ENCODE measurements around the gene MAN2C1.
"Not testable (repeated sequence)": the region's sequence is repeated elsewhere in the genome, so short reads cannot be mapped to it uniquely, and the experiment has no call there.

The MAN2C1 gene

GRCh38 chr15:75367913-75368688 is at the start of gene MAN2C1:
Gene MAN2C1 (minus strand): TSS chr15:75368607. CDS start chr15:75368583, 24 bp downstream.
- peak; percentile 75 for DNase-seq (ENCODE audit: low read depth, low spot score)

GRCh38 chr15:75416584-75416983 is 48.2 kb upstream of the MAN2C1 start:
- no peak for DNase-seq (ENCODE audit: low read depth, low spot score)

DNA sequence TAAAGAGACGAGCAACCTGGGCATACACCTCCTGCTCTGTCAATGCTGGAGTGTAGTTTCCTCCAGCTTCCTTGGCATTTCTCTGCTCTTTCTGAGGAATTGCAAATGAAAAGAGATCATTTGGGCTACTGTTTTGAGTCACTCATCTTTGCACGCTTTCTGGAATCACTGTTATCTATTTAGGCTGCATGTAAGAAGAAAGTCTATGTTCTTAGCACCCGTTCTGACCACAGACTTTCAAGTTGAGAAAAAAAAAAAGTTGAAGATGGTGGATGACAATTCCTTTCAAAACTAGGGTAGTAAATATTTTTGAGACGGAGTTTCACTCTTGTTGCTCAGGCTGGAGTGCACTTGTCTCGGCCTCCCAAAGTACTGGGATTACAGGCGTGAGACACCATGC is 41.8 kb upstream of the MAN2C1 start:
- DNase-seq (ENCODE audit: low read depth, low spot score) = no peak

GRCh38 chr15:75407083-75407482 is 38.7 kb upstream of the MAN2C1 start:
- no peak for DNase-seq (ENCODE audit: low read depth, low spot score)

DNA sequence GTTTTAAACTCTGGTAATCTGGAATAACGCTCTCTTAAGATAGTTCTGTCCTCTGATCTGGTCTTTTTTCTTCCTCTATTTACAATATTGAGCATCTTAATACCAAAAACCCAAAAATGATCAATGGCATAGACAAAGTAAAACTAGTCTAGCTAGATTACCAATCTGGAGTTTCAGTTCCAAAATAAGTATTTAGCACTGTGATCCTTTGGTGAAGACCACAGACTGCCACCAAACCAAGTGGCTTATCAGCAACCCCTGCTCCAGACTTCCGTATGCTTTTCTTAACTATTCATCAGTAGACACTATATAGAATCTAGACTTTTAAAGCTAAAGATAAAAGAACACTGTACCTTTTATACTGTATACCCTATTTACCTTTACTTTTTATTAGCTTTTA is 35.5 kb upstream of the MAN2C1 start:
- no peak for DNase-seq (ENCODE audit: low read depth, low spot score)

DNA sequence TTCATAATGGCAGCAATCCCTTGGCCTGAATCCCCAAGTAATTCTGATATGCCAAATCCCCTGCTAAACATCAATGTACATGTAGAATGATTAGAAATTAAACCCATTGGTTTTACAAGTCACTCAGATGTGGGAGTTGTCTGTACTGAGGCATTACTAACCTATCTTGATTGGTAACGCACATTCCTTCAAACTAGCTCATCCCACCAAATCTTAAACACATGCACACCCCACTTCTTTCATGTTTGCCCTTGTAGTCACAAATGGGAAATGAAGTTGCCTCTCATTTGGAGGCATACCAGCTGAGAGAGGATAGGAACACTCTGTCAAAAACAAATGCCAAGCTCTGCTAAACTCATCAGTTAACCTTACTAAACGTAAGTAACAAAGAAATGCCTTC is 29.1 kb upstream of the MAN2C1 start:
- no peak for DNase-seq (ENCODE audit: low read depth, low spot score)

DNA sequence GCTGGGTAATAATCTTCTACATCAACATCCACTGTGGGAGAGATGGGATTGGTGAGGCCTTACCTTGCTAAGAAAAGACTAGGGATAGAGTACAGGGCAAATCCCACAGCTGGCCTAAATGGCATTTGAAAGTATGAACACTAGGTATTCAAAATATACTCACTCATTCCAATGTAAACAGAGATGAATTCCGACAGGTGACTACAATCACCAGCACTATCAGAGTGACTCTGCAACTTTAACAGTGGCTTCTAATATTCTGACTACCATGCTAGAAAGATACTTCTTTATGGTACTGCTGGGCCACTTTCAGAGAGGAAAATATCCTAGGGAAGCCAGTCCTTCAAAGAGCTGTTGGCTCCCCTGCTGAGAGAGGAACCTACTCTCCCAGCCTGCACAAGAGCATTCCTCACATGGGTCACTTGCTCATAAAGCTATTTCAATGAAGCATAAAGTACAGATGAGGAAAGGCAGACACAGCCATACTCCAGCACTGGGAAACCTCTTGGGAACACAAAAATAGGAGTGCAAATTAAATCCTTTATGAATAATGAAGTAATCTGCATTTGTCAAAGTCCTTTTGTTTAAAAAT is 21.5 kb upstream of the MAN2C1 start:
- no peak for DNase-seq (ENCODE audit: low read depth, low spot score)

GRCh38 chr15:75383986-75384385 is 15.6 kb upstream of the MAN2C1 start:
- DNase-seq (ENCODE audit: low read depth, low spot score) = not testable (repeated sequence)

DNA sequence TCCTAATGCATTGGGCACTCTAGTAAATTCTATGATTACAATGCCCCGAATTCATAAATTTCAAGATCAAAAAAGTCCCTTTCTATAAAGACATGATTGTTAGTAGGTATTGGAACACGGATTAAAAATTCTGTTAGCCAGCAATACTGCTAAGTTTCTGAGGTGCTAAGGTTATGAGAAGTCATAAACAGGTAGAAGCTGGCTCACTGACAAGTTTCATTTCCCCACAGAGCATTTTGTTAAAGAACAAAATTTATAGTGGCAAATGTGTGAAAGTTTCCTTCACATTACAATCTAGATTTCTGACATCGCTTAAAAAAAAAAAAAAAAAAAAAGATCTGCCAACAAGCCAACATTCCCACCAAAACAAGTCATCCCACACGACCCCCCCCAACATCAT is 12.4 kb upstream of the MAN2C1 start:
- no peak for DNase-seq (ENCODE audit: low read depth, low spot score)

DNA sequence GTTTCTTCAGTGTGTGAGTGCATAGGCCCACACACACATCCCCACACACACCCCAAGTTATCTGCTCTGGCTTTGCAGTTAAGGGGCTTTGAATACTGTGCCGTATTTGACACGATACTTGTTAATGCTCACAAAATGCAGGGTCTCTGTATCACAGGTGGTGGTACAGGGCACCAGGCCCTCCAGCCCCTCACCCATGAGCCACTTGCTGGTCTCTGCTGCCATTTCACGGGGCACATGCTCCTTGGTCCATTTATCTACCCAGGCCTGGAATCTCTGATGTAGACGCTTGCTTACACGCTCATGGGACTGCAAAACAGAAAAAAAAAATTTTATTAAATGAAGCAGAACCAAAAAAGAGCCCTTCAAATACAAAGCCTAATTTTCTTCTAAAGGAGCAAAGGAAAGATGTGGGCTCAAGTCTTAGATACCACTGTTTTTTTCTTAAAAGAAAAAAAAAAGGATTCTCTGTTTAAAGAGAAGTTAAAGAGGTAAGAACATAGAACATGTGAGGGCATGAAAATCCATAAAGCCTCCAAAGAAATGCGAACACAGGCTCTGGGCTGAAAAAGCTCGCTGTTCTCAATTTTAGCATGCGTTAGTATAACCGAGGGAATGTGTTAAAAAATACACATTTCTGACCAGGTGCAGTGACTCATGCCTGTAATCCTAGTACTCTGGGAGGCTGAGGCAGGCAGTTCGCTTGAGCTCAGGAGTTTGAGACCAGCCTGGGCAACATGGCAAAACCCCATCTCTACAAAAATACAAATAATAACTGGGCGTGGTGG is 3.7 kb upstream of the MAN2C1 start:
- no peak for DNase-seq (ENCODE audit: low read depth, low spot score)

DNA sequence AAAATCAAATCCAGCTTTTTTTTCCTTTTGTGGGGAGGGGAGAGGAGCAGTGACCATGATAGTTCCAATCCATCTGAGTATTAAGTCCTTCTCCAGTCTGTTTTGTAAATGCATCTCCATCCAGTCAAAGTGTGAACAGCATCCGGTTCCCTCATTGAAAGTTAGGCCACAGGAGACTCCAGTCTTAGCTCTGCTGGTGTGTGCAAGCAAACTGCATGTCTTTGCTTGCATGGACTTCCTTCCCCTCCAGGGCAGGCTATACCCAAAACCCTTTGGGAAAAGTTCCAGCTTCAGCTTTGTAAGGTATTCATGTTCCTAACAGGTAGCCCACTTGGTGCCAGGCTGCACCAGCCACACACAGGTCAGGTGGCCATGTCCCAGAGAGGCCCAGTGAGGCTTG is 3.1 kb upstream of the MAN2C1 start:
- DNase-seq (ENCODE audit: low read depth, low spot score) = no peak

GRCh38 chr15:75369897-75370581 is 1.6 kb upstream of the MAN2C1 start:
- no peak for DNase-seq (ENCODE audit: low read depth, low spot score)

DNA sequence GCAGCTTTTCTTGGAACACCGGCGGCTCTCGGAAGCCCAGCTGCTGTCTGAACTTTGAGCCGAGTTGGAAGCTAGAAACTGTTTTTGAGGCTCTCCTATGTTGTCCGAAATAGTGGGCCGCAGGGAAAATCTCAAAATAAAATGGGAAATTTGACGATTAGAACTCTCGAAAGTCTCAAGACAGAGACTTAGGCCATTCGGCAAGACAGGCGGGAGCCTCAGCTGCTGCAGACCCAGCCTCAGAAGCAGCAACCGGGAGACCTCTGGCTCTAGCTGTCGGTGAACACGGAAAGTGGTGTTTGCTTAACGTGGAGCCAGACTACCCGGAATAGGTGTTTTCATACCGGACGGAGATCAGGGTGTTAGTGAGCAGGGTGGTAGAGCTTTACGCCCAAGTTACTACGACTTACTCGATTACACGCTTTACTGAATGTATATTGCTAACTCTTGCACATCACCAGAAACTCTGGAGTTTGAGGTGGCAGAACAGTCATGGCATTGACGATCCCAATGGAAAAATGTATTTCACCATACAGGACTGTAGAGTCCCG is 357 bp upstream of the MAN2C1 start:
- no peak for DNase-seq (ENCODE audit: low read depth, low spot score)

DNA sequence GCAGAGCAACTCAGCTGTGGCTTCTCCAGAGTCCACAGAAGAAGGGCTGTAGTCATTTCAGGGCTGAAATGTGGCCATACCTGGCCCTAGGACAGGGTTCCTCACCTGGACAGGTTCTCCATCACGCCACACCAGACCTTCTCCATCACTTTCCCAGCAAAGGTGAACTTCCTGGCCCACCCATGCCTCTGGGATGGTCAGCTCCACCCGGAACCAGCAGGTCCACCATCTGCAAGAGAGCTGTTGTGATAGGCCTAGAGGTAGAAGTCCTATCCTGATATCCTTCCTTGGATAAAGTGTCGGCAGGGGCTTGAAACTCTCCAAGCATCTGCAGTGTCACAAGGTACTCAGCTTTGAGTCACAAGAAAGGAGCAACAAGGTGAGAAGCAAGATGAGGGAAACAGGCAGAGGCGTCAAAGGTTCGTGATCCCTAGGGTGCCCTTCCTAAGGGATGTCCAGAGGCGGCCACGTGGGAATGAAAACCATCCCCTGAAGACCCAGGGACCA is 948 bp downstream of the MAN2C1 start:
- DNase-seq (ENCODE audit: low read depth, low spot score) = no peak

- no peak for DNase-seq (ENCODE audit: low read depth, low spot score)
Observed at GRCh38 chr15:75367006-75367405, 1.4 kb downstream of the MAN2C1 start.

GRCh38 chr15:75366163-75366562 is 2.2 kb downstream of the MAN2C1 start:
- DNase-seq (ENCODE audit: low read depth, low spot score) = no peak

GRCh38 chr15:75364881-75365280 is 3.5 kb downstream of the MAN2C1 start:
- no peak for DNase-seq (ENCODE audit: low read depth, low spot score)

DNA sequence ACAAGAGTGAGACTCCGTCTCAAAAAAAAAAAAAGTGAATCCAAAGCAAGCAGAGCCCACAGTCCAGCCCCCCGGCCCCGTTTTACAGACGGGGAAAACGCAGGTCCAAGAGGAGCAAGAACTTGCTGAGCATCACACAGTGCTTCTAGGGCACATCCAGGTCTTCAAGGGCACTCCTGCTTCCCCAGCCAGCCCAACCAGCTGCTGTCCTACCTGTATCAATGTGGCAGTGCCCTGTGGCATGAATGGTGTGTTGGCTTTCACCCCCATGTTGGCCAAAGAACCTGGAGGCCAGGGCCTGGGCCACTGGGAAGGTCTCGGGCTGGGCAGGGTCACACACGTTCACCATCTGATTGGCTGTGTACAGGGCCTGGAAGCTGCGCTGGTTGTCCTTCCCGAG is 4.6 kb downstream of the MAN2C1 start:
- DNase-seq (ENCODE audit: low read depth, low spot score) = no peak

- DNase-seq (ENCODE audit: low read depth, low spot score) = no peak
Observed at GRCh38 chr15:75362642-75363249, 5.7 kb downstream of the MAN2C1 start.

DNA sequence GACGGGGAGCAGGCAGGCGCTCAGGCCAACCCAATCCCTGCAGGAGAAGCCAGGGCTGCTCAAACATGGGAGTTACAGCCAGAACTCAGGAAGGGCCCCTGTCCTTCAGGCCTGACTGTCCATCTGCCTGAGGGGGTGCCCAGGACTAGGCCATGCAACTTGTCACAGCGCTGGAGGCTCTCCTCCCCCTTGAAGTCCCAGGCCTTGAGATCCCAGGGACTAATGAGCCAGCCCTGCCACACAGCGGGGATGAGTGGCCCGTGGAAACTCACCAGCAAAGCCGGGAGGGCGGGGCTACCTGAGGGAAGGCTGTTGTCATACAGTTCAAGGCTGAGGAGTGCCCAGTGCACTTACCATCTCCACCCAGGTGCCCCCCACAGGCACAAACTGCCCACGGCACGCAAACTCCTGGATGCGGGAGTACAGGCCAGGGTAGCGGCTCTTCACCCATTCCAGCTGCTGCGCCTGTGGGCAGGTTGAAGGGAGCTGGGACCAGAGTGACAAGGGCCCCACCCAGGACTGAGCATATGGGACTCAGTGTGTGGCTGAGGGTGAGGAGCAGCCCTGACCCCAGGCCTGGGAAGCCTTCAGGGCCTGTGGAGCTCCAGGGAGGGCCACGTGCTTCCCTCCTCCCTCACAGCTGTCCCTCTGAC is 6.3 kb downstream of the MAN2C1 start:
- DNase-seq (ENCODE audit: low read depth, low spot score) = no peak

All from activated CD4-positive, CD25-positive, alpha-beta regulatory T cell treated with anti-CD3 and anti-CD28 coated beads, Interleukin-2, amount 50 U/mL, for 16 hours (primary cell).